ENCODE data around the gene FMN1.

FMN1 gene

DNA sequence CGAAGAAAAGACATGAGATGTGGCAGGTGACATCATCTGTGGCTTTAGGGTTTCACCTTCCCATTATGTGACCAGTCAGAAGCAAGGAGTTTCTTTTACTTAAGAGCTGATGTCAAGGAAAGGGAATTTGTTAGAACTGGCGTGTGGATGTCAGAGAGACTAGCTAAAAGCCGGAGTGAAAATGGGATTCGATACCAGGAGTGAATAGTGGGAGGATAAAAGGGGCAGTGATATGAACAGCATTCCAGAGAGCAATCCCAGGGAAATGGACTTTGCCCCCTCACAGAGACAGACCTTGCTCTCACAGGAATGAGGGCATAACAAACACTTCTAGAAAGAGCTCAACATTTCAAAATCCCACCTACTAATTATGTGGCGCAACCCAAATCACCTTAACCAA, 5.9 kb upstream of the FMN1 start:
- Histone ChIP-seq H3K4me1 (ENCODE audit: control insufficient read depth, insufficient read depth, low read length) (peaks cover 3% of the 10 kb centered on the region; the same call in 1 of the 2 replicates), H3K27ac (ENCODE audit: low read length) (no peak overlapping the region), H3K4me3 (ENCODE audit: low read length) (no peak overlapping the region), H3K36me3 (ENCODE audit: control insufficient read depth, insufficient read depth, low read length) (no peaks in the 10 kb centered on the region), H3K9me3 (ENCODE audit: control insufficient read depth, insufficient read depth, low read length) (no peaks in the 10 kb centered on the region), H3K27me3 (ENCODE audit: control insufficient read depth, insufficient read depth, low read length) (no peaks in the 10 kb centered on the region)
- DNase-seq (ENCODE audit: low read depth, low spot score), result no peak
- no CpG with 5 or more reads among the region's 5 CpGs for WGBS (ENCODE audit: insufficient coverage, insufficient read length)

DNA sequence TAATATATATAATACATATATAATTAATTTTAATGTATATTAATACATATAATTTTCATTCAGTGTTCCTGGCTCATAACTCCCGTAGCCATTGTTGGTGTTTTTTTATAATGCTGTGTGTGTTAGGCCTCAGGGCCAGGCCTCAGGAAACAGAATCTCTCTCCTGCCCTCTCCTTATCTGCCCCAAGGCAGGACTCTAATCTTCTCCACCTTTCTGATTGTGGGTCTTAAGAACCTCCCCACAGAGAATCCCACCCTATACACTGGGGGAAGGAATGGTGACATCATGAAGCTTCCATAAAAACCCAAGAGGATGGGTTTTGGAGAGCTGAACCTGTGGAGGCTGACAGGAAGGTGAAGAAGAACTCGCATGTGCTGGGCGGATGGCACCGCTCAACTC, 4.0 kb upstream of the FMN1 start:
- H3K4me3 ChIP-seq (ENCODE audit: low read length), result no peak overlapping the region
- H3K4me1 ChIP-seq (ENCODE audit: control insufficient read depth, insufficient read depth, low read length), result peaks cover 3% of the 10 kb centered on the region; the same call in 1 of the 2 replicates
- WGBS (ENCODE audit: insufficient coverage, insufficient read length), result no CpG with 5 or more reads among the region's 4 CpGs
- H3K36me3 ChIP-seq (ENCODE audit: control insufficient read depth, insufficient read depth, low read length), result no peaks in the 10 kb centered on the region
- H3K27ac ChIP-seq (ENCODE audit: low read length), result no peak overlapping the region
- DNase-seq (ENCODE audit: low read depth, low spot score), result no peak
- H3K27me3 ChIP-seq (ENCODE audit: control insufficient read depth, insufficient read depth, low read length), result 0 out of 2 replicates have a peak, but pooled peaks cover 2% of the 10 kb centered on the region
- no peaks in the 10 kb centered on the region for H3K9me3 ChIP-seq (ENCODE audit: control insufficient read depth, insufficient read depth, low read length)

DNA sequence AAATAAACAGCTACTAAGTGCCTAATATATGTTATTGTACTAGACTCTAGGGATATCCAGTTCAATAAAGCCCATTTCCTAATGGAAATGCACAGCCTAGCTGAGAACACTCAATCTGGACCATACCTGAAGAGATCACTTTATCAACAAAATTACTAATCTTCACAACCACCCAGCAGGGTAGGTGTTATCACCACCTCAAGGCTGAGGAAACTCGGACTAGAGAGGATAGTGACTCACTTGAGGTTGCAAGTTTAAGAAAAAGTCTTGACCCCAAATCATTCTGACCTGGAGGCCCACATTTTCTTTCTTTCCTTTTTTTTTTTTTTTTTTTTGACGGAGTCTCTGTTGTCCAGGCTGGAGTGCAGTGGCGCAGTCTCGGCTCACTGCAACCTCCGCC, 3.1 kb upstream of the FMN1 start:
- no CpG with 5 or more reads among the region's 5 CpGs for WGBS (ENCODE audit: insufficient coverage, insufficient read length)
- peaks cover 5% of the 10 kb centered on the region; the same call in 1 of the 2 replicates for H3K4me1 ChIP-seq (ENCODE audit: control insufficient read depth, insufficient read depth, low read length)

DNA sequence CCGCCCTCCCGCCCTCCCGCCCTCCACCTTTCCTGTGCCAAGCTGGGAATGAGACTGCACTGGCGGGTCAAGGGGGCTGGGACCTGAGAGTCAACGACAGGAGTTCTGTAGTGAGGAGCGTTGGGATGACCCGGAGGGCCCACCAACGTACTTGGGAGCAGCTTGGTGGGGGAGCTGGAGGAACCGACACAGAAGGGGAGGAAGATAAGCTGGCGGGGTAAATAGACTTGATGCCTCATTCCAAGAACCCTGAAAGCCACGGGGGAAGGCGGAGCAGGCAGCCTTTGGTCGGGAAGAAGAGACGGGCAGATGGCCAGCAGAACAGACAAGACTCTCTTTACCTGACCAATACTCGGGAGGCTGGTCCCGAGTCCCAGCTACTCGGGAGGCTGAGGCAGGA, 277 bp downstream of the FMN1 start:
- H3K4me3 ChIP-seq (ENCODE audit: low read length), result peak overlapping the region; percentile 26; the same call in 1 of the 2 replicates
- no peak overlapping the region for H3K27ac ChIP-seq (ENCODE audit: low read length)
- 0 out of 2 replicates have a peak, but pooled peaks cover 2% of the 10 kb centered on the region for H3K27me3 ChIP-seq (ENCODE audit: control insufficient read depth, insufficient read depth, low read length)
- H3K9me3 ChIP-seq (ENCODE audit: control insufficient read depth, insufficient read depth, low read length), result no peaks in the 10 kb centered on the region
- H3K36me3 ChIP-seq (ENCODE audit: control insufficient read depth, insufficient read depth, low read length), result no peaks in the 10 kb centered on the region
- no peak for DNase-seq (ENCODE audit: low read depth, low spot score)
- no CpG with 5 or more reads among the region's 17 CpGs for WGBS (ENCODE audit: insufficient coverage, insufficient read length)
- H3K4me1 ChIP-seq (ENCODE audit: control insufficient read depth, insufficient read depth, low read length), result peaks cover 2% of the 10 kb centered on the region; the same call in 1 of the 2 replicates

More for the DNA sequence above, 3.1 kb upstream of the FMN1 start:
- H3K9me3 ChIP-seq (ENCODE audit: control insufficient read depth, insufficient read depth, low read length), result no peaks in the 10 kb centered on the region
- DNase-seq (ENCODE audit: low read depth, low spot score), result no peak
- no peak overlapping the region for H3K4me3 ChIP-seq (ENCODE audit: low read length)
- 0 out of 2 replicates have a peak, but pooled peaks cover 2% of the 10 kb centered on the region for H3K27me3 ChIP-seq (ENCODE audit: control insufficient read depth, insufficient read depth, low read length)
- H3K27ac ChIP-seq (ENCODE audit: low read length), result no peak overlapping the region
- no peaks in the 10 kb centered on the region for H3K36me3 ChIP-seq (ENCODE audit: control insufficient read depth, insufficient read depth, low read length)

DNA sequence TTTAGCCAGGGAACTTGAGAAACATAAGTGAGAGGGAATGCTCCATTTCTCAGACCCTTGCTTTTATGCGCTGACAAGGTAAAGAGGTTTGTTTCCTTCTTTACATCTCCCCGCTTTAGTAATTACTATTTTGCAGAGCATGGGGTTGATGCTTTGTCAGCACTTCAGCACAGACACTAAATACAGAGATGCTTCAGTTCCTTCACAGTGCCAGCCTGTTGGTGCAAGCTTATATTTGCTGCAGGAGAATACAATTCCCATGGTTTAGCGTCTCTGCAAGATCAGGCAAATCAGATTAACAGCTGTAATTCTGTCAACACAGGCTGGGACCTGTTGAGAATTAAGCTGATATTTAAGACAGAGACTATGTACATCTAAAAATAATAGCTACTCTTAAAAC, 2.9 kb downstream of the FMN1 start:
- Histone ChIP-seq H3K36me3 (ENCODE audit: control insufficient read depth, insufficient read depth, low read length) (no peaks in the 10 kb centered on the region), H3K27ac (ENCODE audit: low read length) (no peak overlapping the region), H3K4me1 (ENCODE audit: control insufficient read depth, insufficient read depth, low read length) (peaks cover 2% of the 10 kb centered on the region; the same call in 1 of the 2 replicates), H3K4me3 (ENCODE audit: low read length) (no peak overlapping the region), H3K27me3 (ENCODE audit: control insufficient read depth, insufficient read depth, low read length) (0 out of 2 replicates have a peak, but pooled peaks cover 2% of the 10 kb centered on the region), H3K9me3 (ENCODE audit: control insufficient read depth, insufficient read depth, low read length) (no peaks in the 10 kb centered on the region)
- no peak for DNase-seq (ENCODE audit: low read depth, low spot score)
- WGBS (ENCODE audit: insufficient coverage, insufficient read length), result no CpG with 5 or more reads among the region's 3 CpGs

DNA sequence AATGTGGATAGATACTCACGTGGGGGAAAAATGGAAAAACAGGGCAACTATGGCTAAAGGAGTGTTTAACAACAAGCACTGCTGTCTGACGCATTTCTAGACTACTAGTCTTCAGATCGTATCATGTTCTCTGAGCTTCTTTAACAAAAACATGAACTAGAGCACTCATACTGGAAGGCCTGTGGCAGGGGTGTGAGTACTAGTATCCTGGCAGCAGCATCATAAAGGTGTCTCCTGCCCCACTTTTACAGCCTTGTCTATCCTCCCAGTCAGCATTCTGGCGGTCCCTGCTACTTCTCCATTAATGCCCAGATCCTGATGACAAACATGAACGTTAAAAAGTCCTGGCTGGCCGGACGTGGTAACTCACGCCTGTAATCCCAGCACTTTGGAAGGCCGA, 4.0 kb downstream of the FMN1 start:
- no peaks in the 10 kb centered on the region for H3K36me3 ChIP-seq (ENCODE audit: control insufficient read depth, insufficient read depth, low read length)
- no CpG with 5 or more reads among the region's 9 CpGs for WGBS (ENCODE audit: insufficient coverage, insufficient read length)
- H3K27ac ChIP-seq (ENCODE audit: low read length), result no peak overlapping the region
- no peak for DNase-seq (ENCODE audit: low read depth, low spot score)
- no peak overlapping the region for H3K4me3 ChIP-seq (ENCODE audit: low read length)
- H3K9me3 ChIP-seq (ENCODE audit: control insufficient read depth, insufficient read depth, low read length), result no peaks in the 10 kb centered on the region
- H3K4me1 ChIP-seq (ENCODE audit: control insufficient read depth, insufficient read depth, low read length), result peaks cover 2% of the 10 kb centered on the region; the same call in 1 of the 2 replicates
- 0 out of 2 replicates have a peak, but pooled peaks cover 2% of the 10 kb centered on the region for H3K27me3 ChIP-seq (ENCODE audit: control insufficient read depth, insufficient read depth, low read length)

DNA sequence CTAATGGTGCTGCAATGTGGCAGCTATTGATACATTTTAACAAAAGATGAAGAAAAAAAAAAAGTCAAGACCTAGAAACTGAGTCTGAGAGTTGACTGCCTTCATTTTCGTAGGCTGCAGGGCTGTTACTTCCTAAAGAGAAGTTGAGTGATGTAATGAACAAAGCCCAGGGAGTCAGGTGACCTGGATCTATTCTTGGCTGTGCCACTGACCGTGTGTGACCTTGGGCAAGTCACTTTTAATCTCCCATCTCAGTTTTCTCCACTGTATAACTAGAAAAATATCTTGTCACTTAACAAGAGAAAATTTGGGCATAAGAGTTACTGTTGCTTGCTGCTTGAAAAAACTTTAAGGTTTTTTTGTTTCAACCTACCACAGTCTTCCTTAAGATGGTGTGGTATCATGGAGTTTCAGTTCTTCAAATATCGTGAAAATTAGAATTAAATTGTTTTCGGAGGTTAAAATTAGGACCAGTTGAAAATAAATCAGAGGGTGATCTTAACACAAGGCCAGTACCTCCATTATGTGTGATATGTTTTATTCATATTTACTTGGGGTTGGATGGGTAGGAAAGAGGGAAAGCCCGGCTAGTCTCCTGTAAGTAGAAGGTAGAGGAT, 5.8 kb downstream of the FMN1 start:
- no peak overlapping the region for H3K27ac ChIP-seq (ENCODE audit: low read length)
- no peak overlapping the region for H3K4me3 ChIP-seq (ENCODE audit: low read length)
- WGBS (ENCODE audit: insufficient coverage, insufficient read length), result 100% methylated on average over 2 of the region's 5 CpGs
- H3K36me3 ChIP-seq (ENCODE audit: control insufficient read depth, insufficient read depth, low read length), result no peaks in the 10 kb centered on the region
- no peaks in the 10 kb centered on the region for H3K9me3 ChIP-seq (ENCODE audit: control insufficient read depth, insufficient read depth, low read length)
- peaks cover 2% of the 10 kb centered on the region; the same call in 1 of the 2 replicates for H3K4me1 ChIP-seq (ENCODE audit: control insufficient read depth, insufficient read depth, low read length)
- DNase-seq (ENCODE audit: low read depth, low spot score), result no peak
- no peaks in the 10 kb centered on the region for H3K27me3 ChIP-seq (ENCODE audit: control insufficient read depth, insufficient read depth, low read length)

DNA sequence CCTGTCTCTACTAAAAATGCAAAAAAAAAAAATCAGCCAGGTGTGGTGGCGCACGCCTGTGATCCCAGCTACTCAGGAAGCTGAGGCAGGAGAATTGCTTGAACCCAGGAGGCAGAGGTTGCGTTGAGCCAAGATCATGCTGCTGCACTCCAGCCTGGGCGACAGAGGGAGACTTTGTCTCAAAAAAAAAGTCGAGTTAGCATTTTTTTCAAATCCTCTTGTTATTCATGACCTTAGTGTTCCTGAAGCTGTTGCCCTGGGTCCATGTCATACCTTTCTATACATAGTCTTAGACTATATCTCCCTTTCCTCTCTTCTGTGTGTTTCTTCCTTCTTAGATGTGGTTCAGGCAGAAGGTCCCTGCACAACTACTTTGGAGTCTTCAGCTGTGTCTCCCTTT, 6.4 kb downstream of the FMN1 start:
- H3K27ac ChIP-seq (ENCODE audit: low read length), result no peak overlapping the region
- H3K4me3 ChIP-seq (ENCODE audit: low read length), result no peak overlapping the region
- no peak for DNase-seq (ENCODE audit: low read depth, low spot score)
- no peaks in the 10 kb centered on the region for H3K9me3 ChIP-seq (ENCODE audit: control insufficient read depth, insufficient read depth, low read length)
- no peaks in the 10 kb centered on the region for H3K4me1 ChIP-seq (ENCODE audit: control insufficient read depth, insufficient read depth, low read length)
- no peaks in the 10 kb centered on the region for H3K36me3 ChIP-seq (ENCODE audit: control insufficient read depth, insufficient read depth, low read length)
- no peaks in the 10 kb centered on the region for H3K27me3 ChIP-seq (ENCODE audit: control insufficient read depth, insufficient read depth, low read length)
- no CpG with 5 or more reads among the region's 5 CpGs for WGBS (ENCODE audit: insufficient coverage, insufficient read length)

DNA sequence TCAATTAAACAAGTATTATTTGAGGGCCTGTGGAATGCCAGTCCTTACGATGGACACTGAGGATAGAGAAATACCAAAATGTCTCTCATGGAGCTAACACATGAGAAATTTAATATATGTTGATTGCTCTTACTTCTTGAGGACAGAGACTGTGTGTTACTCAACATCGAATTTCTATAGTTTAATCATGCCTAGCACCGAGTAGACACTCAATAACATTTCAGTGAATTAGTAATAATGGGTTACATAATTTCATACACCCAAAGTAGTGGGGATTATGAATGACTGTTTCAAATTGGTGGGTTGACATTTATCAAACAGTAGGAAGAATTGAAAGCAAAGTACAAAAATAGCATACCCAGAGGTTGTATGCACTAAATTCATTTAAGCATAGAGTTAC, 11.2 kb downstream of the FMN1 start:
- no peak for DNase-seq (ENCODE audit: low read depth, low spot score)
- H3K4me1 ChIP-seq (ENCODE audit: control insufficient read depth, insufficient read depth, low read length), result peaks cover 4% of the 10 kb centered on the region
- no CpG with 5 or more reads among the region's 3 CpGs for WGBS (ENCODE audit: insufficient coverage, insufficient read length)
- no peaks in the 10 kb centered on the region for H3K9me3 ChIP-seq (ENCODE audit: control insufficient read depth, insufficient read depth, low read length)
- H3K27me3 ChIP-seq (ENCODE audit: control insufficient read depth, insufficient read depth, low read length), result no peaks in the 10 kb centered on the region
- no peak overlapping the region for H3K27ac ChIP-seq (ENCODE audit: low read length)
- no peak overlapping the region for H3K4me3 ChIP-seq (ENCODE audit: low read length)
- H3K36me3 ChIP-seq (ENCODE audit: control insufficient read depth, insufficient read depth, low read length), result no peaks in the 10 kb centered on the region

DNA sequence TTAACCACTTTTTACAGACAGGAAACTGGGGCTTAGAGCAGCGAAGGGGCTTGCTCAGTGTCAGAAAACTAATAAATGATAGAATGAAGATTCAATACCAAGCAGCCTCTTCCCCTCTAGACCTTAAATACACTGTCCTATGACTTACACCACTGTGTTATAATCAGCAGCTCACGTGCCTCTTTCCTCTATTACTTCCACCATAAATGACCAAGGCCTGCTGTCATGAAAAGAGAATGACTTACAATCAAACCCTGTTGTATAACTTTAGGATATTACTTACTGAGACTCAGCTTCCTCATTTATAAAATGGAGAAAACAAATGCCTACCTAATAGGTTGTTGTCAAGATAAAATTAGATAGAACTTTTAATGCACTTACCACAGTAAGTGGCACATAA, 11.6 kb downstream of the FMN1 start:
- no peaks in the 10 kb centered on the region for H3K36me3 ChIP-seq (ENCODE audit: control insufficient read depth, insufficient read depth, low read length)
- DNase-seq (ENCODE audit: low read depth, low spot score), result no peak

More for the DNA sequence above, 11.6 kb downstream of the FMN1 start:
- no CpG with 5 or more reads among the region's 2 CpGs for WGBS (ENCODE audit: insufficient coverage, insufficient read length)
- H3K9me3 ChIP-seq (ENCODE audit: control insufficient read depth, insufficient read depth, low read length), result no peaks in the 10 kb centered on the region
- no peaks in the 10 kb centered on the region for H3K27me3 ChIP-seq (ENCODE audit: control insufficient read depth, insufficient read depth, low read length)
- H3K4me3 ChIP-seq (ENCODE audit: low read length), result no peak overlapping the region
- H3K27ac ChIP-seq (ENCODE audit: low read length), result no peak overlapping the region
- peaks cover 4% of the 10 kb centered on the region for H3K4me1 ChIP-seq (ENCODE audit: control insufficient read depth, insufficient read depth, low read length)
